HG02759 (cell line): ENCODE measurements around the gene CCDC92.

ENCODE experiments used
- ATAC-seq: cut with Tn5 transposase; IDR thresholded peaks from one replicate; pipeline ENCODE4 v1.9.1; 2021; ENCODE audit warnings: mild to moderate bottlenecking, moderate library complexity; ENCODE audit not compliant: unreplicated experiment

Gene CCDC92

GRCh38 chr12:123891516-123892179, 81.0 kb downstream of the CCDC92 start:
- no peak for ATAC-seq

GRCh38 chr12:123891011-123891410, 81.6 kb downstream of the CCDC92 start:
- no peak for ATAC-seq

GRCh38 chr12:123890536-123890902, 82.1 kb downstream of the CCDC92 start:
- ATAC-seq: no peak

- ATAC-seq: no peak
Observed at GRCh38 chr12:123889848-123890535, 82.6 kb downstream of the CCDC92 start.

- no peak for ATAC-seq
Observed at GRCh38 chr12:123888989-123889388, 83.6 kb downstream of the CCDC92 start.

GRCh38 chr12:123886931-123887582, 85.6 kb downstream of the CCDC92 start:
- no peak for ATAC-seq

- ATAC-seq: no peak
Observed at GRCh38 chr12:123886258-123886657, 86.4 kb downstream of the CCDC92 start.
